Measurements from ENCODE around the gene LRG1.
A peak's percentile ranks its signal among the peaks of the same experiment; 100 is the strongest.

Gene LRG1

GRCh38 chr19:4577020-4577782 lies 37.4 kb upstream of the LRG1 start:
- Histone ChIP-seq H2BK15ac (ENCODE audit: low read depth, poor library complexity, severe bottlenecking) (no peak overlapping the region), H2AFZ (ENCODE audit: low read depth, low read length) (peak overlapping the region; percentile 6), H3K23ac (ENCODE audit: low read length in 2 of 2) (no peak overlapping the region), H2BK120ac (ENCODE audit: low read depth, low read length) (no peak overlapping the region), H2AK5ac (ENCODE audit: low read length, severe bottlenecking) (no peak overlapping the region), H4K8ac (ENCODE audit: low read length) (peak overlapping the region; percentile 63), H3K36me3 (ENCODE audit: control insufficient read depth in 1 of 2, insufficient read depth in 2 of 2, low read depth in 1 of 2, low read length in 2 of 2) (no peaks in the 10 kb centered on the region), H3K27me3 (ENCODE audit: control insufficient read depth in 1 of 2, insufficient read depth in 1 of 2, low read length in 2 of 2) (peaks cover 28 to 61% of the 10 kb centered on the region in 2 experiments), H3K27ac (ENCODE audit: low read length, poor library complexity, severe bottlenecking) (no peak overlapping the region), H3K4ac (ENCODE audit: low read depth in 1 of 2, low read length in 2 of 2) (peak overlapping the region; percentile 49 to 83), H3K18ac (ENCODE audit: low read depth in 1 of 2, low read length in 2 of 2) (peak overlapping the region in 1 of 2 experiments; percentile 31), H4K91ac (ENCODE audit: low read length) (peak overlapping the region; percentile 16), H2BK12ac (ENCODE audit: low read length in 2 of 2) (peak overlapping the region in 1 of 2 experiments; percentile 82), H3K4me1 (ENCODE audit: control insufficient read depth, insufficient read depth, low read depth, low read length) (peaks cover 30% of the 10 kb centered on the region), H3K4me3 (ENCODE audit: insufficient read depth in 1 of 2, low read depth in 1 of 2, low read length in 2 of 2) (no peak overlapping the region), H3K4me2 (ENCODE audit: low read length, poor library complexity, severe bottlenecking) (no peak overlapping the region), H3K14ac (ENCODE audit: low read length in 2 of 2) (no peak overlapping the region), H3K9me3 (ENCODE audit: control insufficient read depth, low read length) (no peaks in the 10 kb centered on the region), H2BK5ac (ENCODE audit: low read depth, low read length, poor library complexity, severe bottlenecking) (no peak overlapping the region), H3K79me1 (replicated peaks; ENCODE audit: low read length, poor library complexity, severe bottlenecking) (no peaks in the 10 kb centered on the region), H3K9ac (ENCODE audit: low read length) (no peak overlapping the region)
- DNase-seq: peak; percentile 33
- WGBS: 82% methylated on average over 5 of the region's 5 CpGs

- Histone ChIP-seq H3K4me2 (ENCODE audit: low read length, poor library complexity, severe bottlenecking) (no peak overlapping the region), H3K79me1 (replicated peaks; ENCODE audit: low read length, poor library complexity, severe bottlenecking) (no peaks in the 10 kb centered on the region), H2BK120ac (ENCODE audit: low read depth, low read length) (peak overlapping the region; percentile 84), H3K4me3 (ENCODE audit: insufficient read depth in 1 of 2, low read depth in 1 of 2, low read length in 2 of 2) (no peak overlapping the region), H3K18ac (ENCODE audit: low read depth in 1 of 2, low read length in 2 of 2) (peak overlapping the region in 1 of 2 experiments; percentile 49), H4K91ac (ENCODE audit: low read length) (peak overlapping the region; percentile 89), H3K9ac (ENCODE audit: low read length) (peak overlapping the region; percentile 66), H3K9me3 (ENCODE audit: control insufficient read depth, low read length) (no peaks in the 10 kb centered on the region), H3K23ac (ENCODE audit: low read length in 2 of 2) (no peak overlapping the region), H3K27me3 (ENCODE audit: control insufficient read depth in 1 of 2, insufficient read depth in 1 of 2, low read length in 2 of 2) (peaks cover 24 to 62% of the 10 kb centered on the region in 2 experiments), H3K4me1 (ENCODE audit: control insufficient read depth, insufficient read depth, low read depth, low read length) (peaks cover 28% of the 10 kb centered on the region), H3K27ac (ENCODE audit: low read length, poor library complexity, severe bottlenecking) (peak overlapping the region; percentile 31), H2AK5ac (ENCODE audit: low read length, severe bottlenecking) (no peak overlapping the region), H2BK12ac (ENCODE audit: low read length in 2 of 2) (peak overlapping the region; percentile 60 to 76), H2AFZ (ENCODE audit: low read depth, low read length) (no peak overlapping the region), H3K4ac (ENCODE audit: low read depth in 1 of 2, low read length in 2 of 2) (peak overlapping the region; percentile 50 to 96), H2BK5ac (ENCODE audit: low read depth, low read length, poor library complexity, severe bottlenecking) (no peak overlapping the region), H3K36me3 (ENCODE audit: control insufficient read depth in 1 of 2, insufficient read depth in 2 of 2, low read depth in 1 of 2, low read length in 2 of 2) (no peaks in the 10 kb centered on the region), H4K8ac (ENCODE audit: low read length) (peak overlapping the region; percentile 77), H3K14ac (ENCODE audit: low read length in 2 of 2) (no peak overlapping the region), H2BK15ac (ENCODE audit: low read depth, poor library complexity, severe bottlenecking) (peak overlapping the region; percentile 15)
- 61% methylated on average over 17 of the region's 17 CpGs for WGBS
- peak; percentile 71 for DNase-seq
Measured at GRCh38 chr19:4576016-4576933, 36.4 kb upstream of the LRG1 start.

GRCh38 chr19:4575267-4576015 lies 35.6 kb upstream of the LRG1 start:
- H3K9ac ChIP-seq (ENCODE audit: low read length): peak overlapping the region; percentile 66
- peak overlapping the region; percentile 90 to 96 for H3K4ac ChIP-seq (ENCODE audit: low read depth in 1 of 2, low read length in 2 of 2)
- DNase-seq: peak; percentile 96
- H4K8ac ChIP-seq (ENCODE audit: low read length): peak overlapping the region; percentile 85
- no peaks in the 10 kb centered on the region for H3K9me3 ChIP-seq (ENCODE audit: control insufficient read depth, low read length)
- H2BK5ac ChIP-seq (ENCODE audit: low read depth, low read length, poor library complexity, severe bottlenecking): peak overlapping the region; percentile 68
- peak overlapping the region; percentile 27 for H2AK5ac ChIP-seq (ENCODE audit: low read length, severe bottlenecking)
- no peaks in the 10 kb centered on the region for H3K79me1 ChIP-seq (replicated peaks; ENCODE audit: low read length, poor library complexity, severe bottlenecking)
- H2AFZ ChIP-seq (ENCODE audit: low read depth, low read length): no peak overlapping the region
- H4K91ac ChIP-seq (ENCODE audit: low read length): peak overlapping the region; percentile 89
- H3K14ac ChIP-seq (ENCODE audit: low read length in 2 of 2): peak overlapping the region in 1 of 2 experiments; percentile 96
- H2BK12ac ChIP-seq (ENCODE audit: low read length in 2 of 2): peak overlapping the region; percentile 76 to 93
- peaks cover 19 to 69% of the 10 kb centered on the region in 2 experiments for H3K27me3 ChIP-seq (ENCODE audit: control insufficient read depth in 1 of 2, insufficient read depth in 1 of 2, low read length in 2 of 2)
- H3K23ac ChIP-seq (ENCODE audit: low read length in 2 of 2): no peak overlapping the region
- peak overlapping the region; percentile 85 for H2BK15ac ChIP-seq (ENCODE audit: low read depth, poor library complexity, severe bottlenecking)
- peak overlapping the region in 1 of 2 experiments; percentile 23 for H3K4me3 ChIP-seq (ENCODE audit: insufficient read depth in 1 of 2, low read depth in 1 of 2, low read length in 2 of 2)
- no peaks in the 10 kb centered on the region for H3K36me3 ChIP-seq (ENCODE audit: control insufficient read depth in 1 of 2, insufficient read depth in 2 of 2, low read depth in 1 of 2, low read length in 2 of 2)
- peak overlapping the region; percentile 90 for H2BK120ac ChIP-seq (ENCODE audit: low read depth, low read length)
- H3K18ac ChIP-seq (ENCODE audit: low read depth in 1 of 2, low read length in 2 of 2): peak overlapping the region; percentile 80 to 97
- peaks cover 21% of the 10 kb centered on the region for H3K4me1 ChIP-seq (ENCODE audit: control insufficient read depth, insufficient read depth, low read depth, low read length)
- H3K4me2 ChIP-seq (ENCODE audit: low read length, poor library complexity, severe bottlenecking): peak overlapping the region; percentile 0
- WGBS: 9% methylated on average over 17 of the region's 19 CpGs
- H3K27ac ChIP-seq (ENCODE audit: low read length, poor library complexity, severe bottlenecking): peak overlapping the region; percentile 36

Measured in mesenchymal stem cell (in vitro differentiated cells and primary cell).